Subcutaneous abdominal adipose tissue (tissue), 5 donors: ENCODE results near the gene YPEL2.

Experiments used
- H3K27ac ChIP-seq: one replicate; pipeline ENCODE4 v1.7.0; 2013; ENCODE audit warnings: low read depth, mild to moderate bottlenecking, inconsistent platforms, low read length, moderate library complexity
- H3K27me3 ChIP-seq, 5 donors: one replicate each; pipeline ENCODE4 v1.7.0; 2013; ENCODE audit warnings: low read length in 5 of 5, inconsistent platforms in 1 of 5; ENCODE audit not compliant: control insufficient read depth in 5 of 5, insufficient read depth in 4 of 5
- H3K36me3 ChIP-seq, 5 donors: one replicate each; pipeline ENCODE4 v1.7.0; 2013; ENCODE audit warnings: low read length in 5 of 5; ENCODE audit not compliant: control insufficient read depth in 5 of 5, insufficient read depth in 5 of 5
- H3K4me1 ChIP-seq, 5 donors: one replicate each; pipeline ENCODE4 v1.7.0; 2013; ENCODE audit warnings: low read length in 5 of 5, mild to moderate bottlenecking in 3 of 5, moderate library complexity in 1 of 5; ENCODE audit not compliant: control insufficient read depth in 5 of 5, insufficient read depth in 5 of 5
- H3K4me3 ChIP-seq, 5 donors: one replicate each; pipeline ENCODE4 v1.7.0; 2013; ENCODE audit warnings: low read length in 5 of 5, low read depth in 1 of 5
- H3K9ac ChIP-seq, 5 donors: one replicate each; pipeline ENCODE4 v1.7.0; 2013; ENCODE audit warnings: low read length in 5 of 5, mild to moderate bottlenecking in 4 of 5, moderate library complexity in 3 of 5
- H3K9me3 ChIP-seq, 5 donors: one replicate each; pipeline ENCODE4 v1.7.0; 2013; ENCODE audit warnings: low read length in 5 of 5; ENCODE audit not compliant: control insufficient read depth in 5 of 5
- donor health status: healthy.
- donor health status: healthy.
- donor health status: healthy.
- donor health status: healthy.
- donor health status: healthy.

The YPEL2 gene

DNA sequence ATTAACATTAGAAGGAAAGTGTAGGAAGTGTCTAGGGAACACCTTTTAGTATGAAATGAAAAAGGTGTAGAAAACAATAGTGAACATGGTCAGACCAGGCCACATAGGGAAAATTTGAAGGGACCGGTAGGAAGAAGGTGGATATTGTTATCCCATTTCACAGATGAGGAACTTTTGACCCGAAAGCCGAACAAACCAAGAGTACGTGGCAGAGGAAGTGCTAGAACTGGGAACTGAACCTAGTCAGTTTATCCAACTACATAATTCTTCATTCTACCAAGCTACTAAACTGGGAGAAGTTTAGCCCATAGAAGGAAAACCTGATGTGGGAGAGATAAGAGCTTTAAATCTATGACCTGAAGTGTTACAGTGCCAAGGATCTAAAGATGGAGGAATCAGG is 43.2 kb downstream of the YPEL2 start:
- Histone ChIP-seq H3K36me3 (peaks cover 0 to 2% (median 0%) of the 10 kb centered on the region in 5 donors), H3K9me3 (no peaks in the 10 kb centered on the region), H3K4me3 (no peak overlapping the region), H3K4me1 (peaks cover 34 to 89% (median 82%) of the 10 kb centered on the region in 5 donors), H3K27me3 (peaks cover 0 to 3% (median 0%) of the 10 kb centered on the region in 5 donors), H3K9ac (peak overlapping the region in 2 of 5 donors; percentile 1 to 28), H3K27ac (peak overlapping the region; percentile 93)

DNA sequence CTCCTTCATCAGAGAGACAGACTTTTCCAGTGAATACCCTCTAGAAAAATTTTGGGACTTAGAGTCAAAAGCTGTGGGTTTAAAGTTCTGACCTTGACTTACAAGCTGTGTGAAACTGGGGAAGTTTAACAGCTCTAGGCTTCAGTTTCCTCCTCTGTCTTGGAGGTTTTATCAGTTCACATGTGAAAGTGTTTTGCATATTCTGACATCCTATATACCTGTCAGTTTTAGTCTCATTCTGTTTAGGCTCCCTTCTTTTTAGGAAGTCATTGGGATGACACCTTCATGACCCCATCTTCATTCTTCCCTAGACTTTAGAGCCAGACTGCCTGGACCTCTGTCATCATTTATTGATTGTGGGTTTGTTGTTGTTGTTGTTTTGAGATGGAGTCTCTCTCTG is 44.4 kb downstream of the YPEL2 start:
- H3K9ac ChIP-seq: no peak overlapping the region
- H3K27me3 ChIP-seq: peaks cover 0 to 3% (median 0%) of the 10 kb centered on the region in 5 donors
- H3K27ac ChIP-seq: peak overlapping the region; percentile 93
- H3K4me3 ChIP-seq: no peak overlapping the region
- peaks cover 0 to 2% (median 0%) of the 10 kb centered on the region in 5 donors for H3K36me3 ChIP-seq
- H3K4me1 ChIP-seq: peaks cover 32 to 84% (median 77%) of the 10 kb centered on the region in 5 donors
- H3K9me3 ChIP-seq: no peaks in the 10 kb centered on the region

DNA sequence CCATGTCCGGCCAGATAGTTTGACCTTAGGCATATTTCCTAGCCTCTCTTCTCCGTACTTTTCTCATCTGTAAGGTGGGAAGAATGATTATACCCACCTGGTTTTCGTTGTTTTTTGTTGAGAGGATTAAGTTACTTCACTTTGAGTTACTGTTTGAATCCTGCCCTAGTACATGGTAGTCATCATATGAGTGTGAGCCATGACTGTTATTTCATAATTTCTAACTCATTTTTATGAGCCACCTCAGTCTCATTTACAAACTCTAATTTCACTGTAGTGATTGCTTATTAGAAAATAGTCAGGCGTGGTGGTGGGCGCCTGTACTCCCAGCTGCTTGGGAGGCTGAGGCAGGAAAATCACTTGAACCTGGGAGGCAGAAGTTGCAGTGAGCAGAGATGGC is 45.1 kb downstream of the YPEL2 start:
- Histone ChIP-seq H3K9ac (no peak overlapping the region), H3K27ac (peak overlapping the region; percentile 93), H3K4me3 (no peak overlapping the region), H3K27me3 (peaks cover 0 to 2% (median 0%) of the 10 kb centered on the region in 5 donors), H3K9me3 (no peaks in the 10 kb centered on the region), H3K36me3 (peaks cover 0 to 6% (median 0%) of the 10 kb centered on the region in 5 donors), H3K4me1 (peaks cover 25 to 84% (median 76%) of the 10 kb centered on the region in 5 donors)

DNA sequence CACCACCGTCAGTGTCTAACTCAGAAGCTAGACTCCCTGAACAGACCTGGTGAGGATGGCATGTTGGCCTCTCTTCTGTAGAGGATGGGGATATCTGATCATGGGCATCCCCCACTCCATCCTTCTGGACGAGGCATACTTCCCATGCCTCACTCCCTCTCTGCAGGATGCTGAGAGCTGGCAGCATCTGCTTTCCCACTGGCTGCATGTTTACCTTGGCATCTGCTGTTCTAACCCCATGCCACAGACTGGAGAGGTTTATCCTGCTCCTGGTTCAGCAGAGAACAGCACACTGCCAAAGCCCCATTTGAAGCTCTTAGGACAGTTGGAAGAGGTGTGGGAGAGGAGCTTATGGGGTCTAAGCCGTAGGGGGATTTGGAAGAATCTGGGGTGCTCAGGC is 46.0 kb downstream of the YPEL2 start:
- peak overlapping the region; percentile 39 for H3K27ac ChIP-seq
- H3K4me3 ChIP-seq: no peak overlapping the region
- H3K9ac ChIP-seq: peak overlapping the region in 1 of 5 donors; percentile 20
- peaks cover 0 to 6% (median 0%) of the 10 kb centered on the region in 5 donors for H3K36me3 ChIP-seq
- H3K27me3 ChIP-seq: no peaks in the 10 kb centered on the region
- peaks cover 17 to 83% (median 76%) of the 10 kb centered on the region in 5 donors for H3K4me1 ChIP-seq
- H3K9me3 ChIP-seq: no peaks in the 10 kb centered on the region

DNA sequence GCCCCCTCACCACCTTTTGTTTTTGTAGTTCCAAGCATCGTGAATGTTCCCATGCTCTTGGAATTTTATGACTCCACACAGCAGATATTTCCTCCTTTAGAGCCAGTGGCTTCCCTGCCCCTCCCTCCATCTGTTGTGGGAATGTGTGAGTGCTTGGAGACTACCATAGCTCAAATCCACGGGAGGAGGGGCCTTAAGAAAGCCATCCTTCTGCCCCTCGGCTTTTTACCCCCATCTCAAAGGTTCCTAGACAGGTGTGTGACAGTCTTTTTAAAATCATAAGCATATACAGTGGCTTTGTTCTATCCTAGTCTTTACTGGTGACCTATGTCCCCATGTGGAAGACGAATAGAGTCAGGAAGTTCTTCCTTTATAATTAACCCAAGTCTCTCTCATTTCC is 47.2 kb downstream of the YPEL2 start:
- no peak overlapping the region for H3K4me3 ChIP-seq
- no peaks in the 10 kb centered on the region for H3K27me3 ChIP-seq
- peak overlapping the region in 1 of 5 donors; percentile 27 for H3K9ac ChIP-seq
- peaks cover 0 to 6% (median 0%) of the 10 kb centered on the region in 5 donors for H3K36me3 ChIP-seq
- no peaks in the 10 kb centered on the region for H3K9me3 ChIP-seq
- peak overlapping the region; percentile 39 for H3K27ac ChIP-seq
- H3K4me1 ChIP-seq: peaks cover 13 to 71% (median 63%) of the 10 kb centered on the region in 5 donors

DNA sequence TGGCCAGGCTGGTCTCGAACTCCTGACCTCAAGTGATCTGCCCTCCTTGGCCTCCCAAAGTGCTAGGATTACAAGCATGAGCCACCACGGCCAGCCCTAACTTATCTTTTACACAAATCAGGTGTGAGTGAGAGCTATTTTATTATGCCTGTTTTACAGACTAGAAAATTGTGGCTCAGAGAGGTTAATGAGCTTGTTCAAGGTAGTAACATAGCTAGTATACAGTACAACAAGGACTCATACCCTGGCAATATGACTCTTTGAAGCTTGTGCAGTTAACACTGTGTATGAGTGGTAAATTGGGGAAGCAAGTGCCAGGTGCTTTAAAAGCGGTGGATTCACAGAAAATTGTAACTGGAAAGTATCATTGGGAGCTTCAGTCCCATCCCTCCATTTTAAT is 49.0 kb downstream of the YPEL2 start:
- Histone ChIP-seq H3K4me3 (no peak overlapping the region), H3K9me3 (no peaks in the 10 kb centered on the region), H3K9ac (no peak overlapping the region), H3K27ac (peak overlapping the region; percentile 0), H3K4me1 (peaks cover 9 to 53% (median 46%) of the 10 kb centered on the region in 5 donors), H3K27me3 (no peaks in the 10 kb centered on the region), H3K36me3 (peaks cover 0 to 6% (median 0%) of the 10 kb centered on the region in 5 donors)

DNA sequence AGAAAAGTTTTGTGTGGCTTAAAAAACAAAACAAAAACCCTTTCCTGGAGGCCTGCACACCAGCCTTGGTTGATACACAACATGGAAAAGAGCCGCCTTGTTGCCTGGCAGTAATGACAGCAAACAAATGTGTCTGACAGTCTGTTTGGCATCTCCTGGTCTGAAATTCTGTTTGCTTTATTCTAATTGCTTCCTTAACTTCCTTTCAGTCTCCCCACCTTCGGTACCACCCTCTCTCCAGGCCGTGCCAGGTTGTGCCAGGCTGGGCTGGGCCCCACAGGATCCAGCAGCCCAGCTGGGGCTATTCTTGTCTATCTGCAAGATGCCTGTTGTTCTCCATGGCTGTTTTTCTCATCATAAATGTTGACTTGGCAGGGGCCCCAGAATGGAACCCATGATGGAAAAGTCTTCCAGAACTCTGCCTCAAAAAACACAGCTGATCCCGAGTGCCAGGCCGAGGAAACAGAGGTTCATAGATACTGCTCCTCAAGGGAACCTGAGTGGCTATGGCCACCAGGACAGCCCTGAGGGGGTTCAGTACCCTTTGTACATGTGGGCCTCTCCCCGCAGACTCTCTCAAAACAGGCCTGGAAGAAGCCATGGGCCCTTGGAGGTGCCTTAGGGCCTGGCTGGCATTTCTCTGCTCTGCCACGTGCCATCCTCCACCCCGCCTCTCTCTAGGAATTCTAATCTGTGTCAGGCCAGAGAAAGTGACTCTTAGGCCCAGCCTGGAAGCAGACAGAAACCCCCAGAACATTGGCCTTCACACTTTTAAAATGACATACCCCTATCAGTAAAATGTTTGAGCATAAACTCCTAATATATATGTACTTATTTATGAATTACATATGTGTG is 50.5 kb downstream of the YPEL2 start:
- Histone ChIP-seq H3K27ac (peak overlapping the region; percentile 82), H3K4me1 (peaks cover 9 to 47% (median 41%) of the 10 kb centered on the region in 5 donors), H3K9ac (peak overlapping the region in 4 of 5 donors; percentile 28 to 50 (median 44)), H3K4me3 (no peak overlapping the region), H3K27me3 (no peaks in the 10 kb centered on the region), H3K36me3 (peaks cover 0 to 6% (median 0%) of the 10 kb centered on the region in 5 donors), H3K9me3 (no peaks in the 10 kb centered on the region)

DNA sequence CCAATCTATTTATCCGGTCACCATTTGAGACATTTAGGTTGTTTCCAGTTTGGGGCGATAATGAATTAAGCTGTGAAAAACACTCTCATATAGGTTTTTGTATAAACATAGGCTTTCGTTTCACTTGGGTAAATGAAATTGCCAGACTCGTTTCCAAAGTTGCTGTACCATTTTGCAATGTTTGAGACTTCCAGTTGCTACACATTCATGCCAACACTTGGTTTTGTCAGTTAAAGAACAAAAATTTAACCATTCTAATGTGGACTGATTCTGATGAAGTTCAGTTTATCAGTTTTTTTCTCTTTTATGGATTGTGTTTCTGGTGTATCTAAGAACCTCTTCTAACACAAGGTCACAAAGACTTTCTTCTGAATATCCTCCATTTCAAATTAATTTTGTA is 52.4 kb downstream of the YPEL2 start:
- H3K27ac ChIP-seq: no peak overlapping the region
- H3K4me3 ChIP-seq: no peak overlapping the region
- peaks cover 0 to 42% (median 37%) of the 10 kb centered on the region in 5 donors for H3K4me1 ChIP-seq
- no peaks in the 10 kb centered on the region for H3K27me3 ChIP-seq
- peaks cover 2 to 8% (median 4%) of the 10 kb centered on the region in 5 donors for H3K36me3 ChIP-seq
- no peak overlapping the region for H3K9ac ChIP-seq
- H3K9me3 ChIP-seq: no peaks in the 10 kb centered on the region

DNA sequence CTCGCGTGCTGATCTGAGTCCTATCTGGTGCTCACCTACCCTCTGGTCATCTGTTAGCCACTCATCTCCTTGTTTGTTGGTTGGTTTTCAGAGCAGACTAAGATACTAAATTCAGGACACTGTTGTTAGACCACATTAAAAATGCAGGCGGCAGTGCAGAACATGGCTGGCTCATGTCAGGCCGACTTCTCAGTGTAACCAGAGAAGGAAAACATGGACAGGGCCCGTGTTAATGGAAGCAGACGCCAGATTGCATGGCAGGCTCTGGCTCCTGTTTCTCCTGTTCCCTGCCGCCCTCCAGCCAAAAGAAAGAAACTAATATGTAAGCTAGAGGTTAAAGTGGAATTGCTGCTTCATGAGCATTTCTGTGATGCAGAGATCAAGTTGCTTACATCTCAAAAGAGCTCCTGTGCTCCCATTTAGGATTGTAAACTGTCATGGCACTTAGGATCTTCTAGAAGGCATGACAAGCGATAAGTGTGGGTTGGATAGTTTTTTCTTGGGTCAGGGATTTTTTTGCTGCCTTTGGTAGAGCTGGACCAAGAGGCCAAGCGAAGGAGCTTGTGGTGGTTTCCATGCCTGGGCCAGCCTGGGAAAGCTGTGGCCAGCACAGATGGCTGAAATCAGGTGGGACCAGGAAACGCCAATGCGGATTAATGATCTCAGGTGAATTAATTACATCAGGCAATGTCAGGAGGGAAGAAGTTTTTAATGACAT is 56.1 kb downstream of the YPEL2 start:
- peaks cover 0 to 29% (median 17%) of the 10 kb centered on the region in 5 donors for H3K4me1 ChIP-seq
- peak overlapping the region in 1 of 5 donors; percentile 8 for H3K9ac ChIP-seq
- no peak overlapping the region for H3K4me3 ChIP-seq
- H3K9me3 ChIP-seq: no peaks in the 10 kb centered on the region
- H3K36me3 ChIP-seq: peaks cover 10 to 38% (median 29%) of the 10 kb centered on the region in 5 donors
- H3K27me3 ChIP-seq: no peaks in the 10 kb centered on the region
- peak overlapping the region; percentile 69 for H3K27ac ChIP-seq
